ENCODE measurements around the gene MYO3B. TPM values are rescaled to one million over a fixed set of nuclear protein-coding genes. Genes with fewer than 3 reads are reported as not detected.

Gene MYO3B
- total RNA-seq, 2 donors from 2014 or later = 0.05 to 0.32 TPM

- intact Hi-C loops (cut with DNase I) = no loop called here
- DNase-seq = no peak
Measured at GRCh38 chr2:170227507-170227947, 49.6 kb downstream of the MYO3B start.

GRCh38 chr2:170227951-170228350 is 50.0 kb downstream of the MYO3B start:
- Histone ChIP-seq H3K27me3 (no peaks in the 10 kb centered on the region), H3K36me3 (no peaks in the 10 kb centered on the region), H3K4me1 (no peaks in the 10 kb centered on the region), H3K9ac (ENCODE audit: low read depth in 2 of 2, low read length in 2 of 2) (no peak overlapping the region), H3K27ac (no peak overlapping the region), H3K9me3 (no peaks in the 10 kb centered on the region), H3K4me3 (no peak overlapping the region)
- no peak for DNase-seq
- TF ChIP-seq CTCF (IDR thresholded peaks at IDR 0.05) = no peak
- intact Hi-C loops (cut with DNase I) = no loop called here

More at GRCh38 chr2:170227507-170227947, 49.6 kb downstream of the MYO3B start:
- no peak for TF ChIP-seq CTCF (IDR thresholded peaks at IDR 0.05)
- H3K27me3 ChIP-seq = no peaks in the 10 kb centered on the region
- H3K27ac ChIP-seq = no peak overlapping the region
- no peak overlapping the region for H3K4me3 ChIP-seq
- no peaks in the 10 kb centered on the region for H3K4me1 ChIP-seq
- H3K9ac ChIP-seq (ENCODE audit: low read depth in 2 of 2, low read length in 2 of 2) = no peak overlapping the region
- no peaks in the 10 kb centered on the region for H3K9me3 ChIP-seq
- H3K36me3 ChIP-seq = no peaks in the 10 kb centered on the region

GRCh38 chr2:170228429-170228828 is 50.5 kb downstream of the MYO3B start:
- Histone ChIP-seq H3K4me1 (no peaks in the 10 kb centered on the region), H3K36me3 (no peaks in the 10 kb centered on the region), H3K9ac (ENCODE audit: low read depth in 2 of 2, low read length in 2 of 2) (no peak overlapping the region), H3K9me3 (no peaks in the 10 kb centered on the region), H3K4me3 (no peak overlapping the region), H3K27ac (no peak overlapping the region), H3K27me3 (no peaks in the 10 kb centered on the region)
- no peak for TF ChIP-seq CTCF (IDR thresholded peaks at IDR 0.05)
- intact Hi-C loops (cut with DNase I) = no loop called here
- no peak for DNase-seq

- H3K27me3 ChIP-seq = no peaks in the 10 kb centered on the region
- no peak overlapping the region for H3K9ac ChIP-seq (ENCODE audit: low read depth in 2 of 2, low read length in 2 of 2)
- no peak for TF ChIP-seq CTCF (IDR thresholded peaks at IDR 0.05)
- H3K27ac ChIP-seq = no peak overlapping the region
- DNase-seq = no peak
- intact Hi-C loops (cut with DNase I) = no loop called here
- no peaks in the 10 kb centered on the region for H3K36me3 ChIP-seq
- H3K4me1 ChIP-seq = no peaks in the 10 kb centered on the region
- no peak overlapping the region for H3K4me3 ChIP-seq
- no peaks in the 10 kb centered on the region for H3K9me3 ChIP-seq
Measured at GRCh38 chr2:170229125-170229524, 51.2 kb downstream of the MYO3B start.

- no peaks in the 10 kb centered on the region for H3K36me3 ChIP-seq
- intact Hi-C loops (cut with DNase I) = loop anchor here (10.0 kb wide), 1 partner anchor 135 kb away; no protein-coding TSS in a partner anchor
- TF ChIP-seq CTCF (IDR thresholded peaks at IDR 0.05) = no peak
- H3K4me1 ChIP-seq = no peaks in the 10 kb centered on the region
- H3K9me3 ChIP-seq = no peaks in the 10 kb centered on the region
- H3K27ac ChIP-seq = no peak overlapping the region
- no peak overlapping the region for H3K9ac ChIP-seq (ENCODE audit: low read depth in 2 of 2, low read length in 2 of 2)
- no peak for DNase-seq
- no peaks in the 10 kb centered on the region for H3K27me3 ChIP-seq
- H3K4me3 ChIP-seq = no peak overlapping the region
Measured at GRCh38 chr2:170229744-170230143, 51.8 kb downstream of the MYO3B start.

Data from colonic mucosa (tissue), 4 donors.